Fibroblast of villous mesenchyme (primary cell): Measurements from ENCODE around the gene GDF2. TPM values are rescaled to one million over a fixed set of nuclear protein-coding genes. Genes with fewer than 3 reads are reported as not detected.

ENCODE experiments used
- DNase-seq: peaks from one replicate; pipeline ENCODE4 v3.0.0-alpha.2; 2010; ENCODE audit warnings: low read depth
- H3K4me3 ChIP-seq: 2 replicates; pipeline ENCODE4 v1.5.1; 2011; ENCODE audit warnings: low read depth, mild to moderate bottlenecking, low read length
- total RNA-seq: library from RNA; depleted of rRNA; stranded (reverse); fragments of >200 nt; gene quantifications from 2 replicates; pipeline ENCODE4 v1.2.3, GENCODE V29; 2012
- TF ChIP-seq, protein P1 (sequence below): IDR thresholded peaks from 2 replicates; pipeline ENCODE4 v1.5.1; 2012; ENCODE audit warnings: low read depth, mild to moderate bottlenecking, low read length; ENCODE audit not compliant: insufficient read depth

The GDF2 gene
- total RNA-seq, 1 donor: not detected

DNA sequence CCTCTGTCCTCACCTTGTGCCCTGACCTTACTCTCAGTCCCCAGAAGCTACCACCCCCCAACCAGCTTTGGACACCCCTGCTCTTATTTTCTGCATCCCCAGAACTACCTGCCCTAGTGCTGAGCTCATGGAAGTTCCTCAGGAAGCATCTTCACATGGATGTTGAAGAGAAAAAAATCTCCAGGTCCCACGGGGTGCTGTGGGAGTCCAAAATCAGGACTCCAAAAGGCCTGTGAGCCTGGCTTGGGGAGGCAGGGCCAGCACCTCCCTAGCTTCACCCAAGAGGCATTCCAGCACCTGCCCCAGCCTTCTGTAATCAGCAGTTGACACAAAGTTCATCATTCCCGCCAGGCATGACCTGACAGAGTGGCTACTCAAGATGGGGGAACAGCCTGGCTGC is 43.0 kb upstream of the GDF2 start:
- TF ChIP-seq, protein P1, sequence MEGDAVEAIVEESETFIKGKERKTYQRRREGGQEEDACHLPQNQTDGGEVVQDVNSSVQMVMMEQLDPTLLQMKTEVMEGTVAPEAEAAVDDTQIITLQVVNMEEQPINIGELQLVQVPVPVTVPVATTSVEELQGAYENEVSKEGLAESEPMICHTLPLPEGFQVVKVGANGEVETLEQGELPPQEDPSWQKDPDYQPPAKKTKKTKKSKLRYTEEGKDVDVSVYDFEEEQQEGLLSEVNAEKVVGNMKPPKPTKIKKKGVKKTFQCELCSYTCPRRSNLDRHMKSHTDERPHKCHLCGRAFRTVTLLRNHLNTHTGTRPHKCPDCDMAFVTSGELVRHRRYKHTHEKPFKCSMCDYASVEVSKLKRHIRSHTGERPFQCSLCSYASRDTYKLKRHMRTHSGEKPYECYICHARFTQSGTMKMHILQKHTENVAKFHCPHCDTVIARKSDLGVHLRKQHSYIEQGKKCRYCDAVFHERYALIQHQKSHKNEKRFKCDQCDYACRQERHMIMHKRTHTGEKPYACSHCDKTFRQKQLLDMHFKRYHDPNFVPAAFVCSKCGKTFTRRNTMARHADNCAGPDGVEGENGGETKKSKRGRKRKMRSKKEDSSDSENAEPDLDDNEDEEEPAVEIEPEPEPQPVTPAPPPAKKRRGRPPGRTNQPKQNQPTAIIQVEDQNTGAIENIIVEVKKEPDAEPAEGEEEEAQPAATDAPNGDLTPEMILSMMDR: no peak
- no peak overlapping the region for H3K4me3 ChIP-seq
- no peak for DNase-seq

DNA sequence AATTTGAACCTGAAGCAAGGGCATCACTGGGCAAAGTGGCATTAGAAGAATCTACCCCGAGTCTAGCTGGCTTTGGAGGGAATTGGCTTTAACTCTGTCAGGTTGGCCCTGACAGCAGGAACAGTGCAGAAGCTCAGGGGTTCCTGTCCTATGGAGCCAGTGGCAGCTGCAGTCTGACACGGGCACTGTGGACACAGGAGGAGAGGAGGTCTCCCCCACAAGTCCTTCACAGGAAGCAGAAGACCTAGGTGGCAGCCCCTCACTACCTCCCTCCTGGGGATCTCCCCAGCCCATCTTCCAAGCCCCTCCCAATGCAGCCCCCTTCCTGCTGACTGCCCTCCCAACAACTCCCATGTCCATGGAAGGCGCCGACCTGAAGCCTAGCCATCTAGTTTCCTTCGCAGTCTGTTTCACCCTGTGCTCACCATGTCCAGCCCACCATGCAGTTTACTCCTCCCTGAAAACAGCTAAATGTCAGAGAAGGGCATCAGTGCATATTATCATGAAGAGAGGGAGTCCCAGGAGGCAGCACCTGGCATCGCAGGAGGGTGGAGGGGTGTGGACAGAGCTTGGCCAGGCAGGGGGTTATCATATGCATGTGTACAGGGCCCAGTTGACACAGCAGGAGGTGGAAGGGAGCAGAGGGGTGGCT is 40.1 kb upstream of the GDF2 start:
- no peak overlapping the region for H3K4me3 ChIP-seq
- TF ChIP-seq, protein P1: no peak
- no peak for DNase-seq

DNA sequence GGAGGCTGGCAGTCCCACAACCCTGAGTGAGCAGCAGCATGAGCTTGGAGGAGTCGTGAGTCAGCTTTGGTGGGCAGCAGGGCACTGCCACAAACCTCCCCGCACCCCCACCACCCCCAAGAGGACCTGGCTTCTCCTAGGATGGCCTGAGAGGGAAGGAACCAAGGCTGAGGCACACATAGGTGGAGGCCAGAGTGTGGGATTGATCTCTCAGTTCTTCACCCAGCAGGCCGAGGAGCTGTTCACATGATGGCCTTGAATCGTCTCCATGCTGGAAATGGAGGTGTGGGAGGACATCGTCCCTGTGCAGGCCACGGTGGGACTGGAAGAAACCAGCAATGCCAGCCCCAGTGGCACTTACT is 39.6 kb upstream of the GDF2 start:
- DNase-seq: no peak
- H3K4me3 ChIP-seq: no peak overlapping the region
- TF ChIP-seq, protein P1: no peak

DNA sequence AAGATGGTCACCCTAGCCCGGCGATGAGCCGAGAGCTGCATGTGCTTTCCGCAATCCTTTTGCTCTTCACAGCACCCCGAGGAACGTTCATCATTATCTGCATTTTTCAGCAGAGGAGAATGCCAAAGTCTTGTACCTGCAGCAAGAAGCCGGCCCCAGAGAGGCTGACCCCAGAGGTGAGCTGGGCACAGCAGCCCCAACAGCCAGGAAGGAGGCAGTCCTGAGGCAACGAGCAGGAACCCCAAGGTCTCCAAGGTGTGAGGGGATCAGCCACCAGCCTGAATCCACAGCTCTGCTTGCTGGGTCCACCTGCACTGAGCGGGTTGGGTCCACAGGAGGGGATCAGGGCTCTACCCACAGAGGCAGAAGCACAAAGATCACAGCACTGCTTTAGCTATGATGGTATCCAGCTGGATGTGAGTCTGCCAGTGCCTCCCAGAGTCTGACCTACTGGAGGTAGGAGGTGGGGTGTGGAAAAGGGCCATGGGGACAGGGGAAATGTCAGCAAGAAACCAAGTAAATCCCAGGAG is 39.1 kb upstream of the GDF2 start:
- no peak for DNase-seq
- TF ChIP-seq, protein P1: no peak
- H3K4me3 ChIP-seq: no peak overlapping the region

DNA sequence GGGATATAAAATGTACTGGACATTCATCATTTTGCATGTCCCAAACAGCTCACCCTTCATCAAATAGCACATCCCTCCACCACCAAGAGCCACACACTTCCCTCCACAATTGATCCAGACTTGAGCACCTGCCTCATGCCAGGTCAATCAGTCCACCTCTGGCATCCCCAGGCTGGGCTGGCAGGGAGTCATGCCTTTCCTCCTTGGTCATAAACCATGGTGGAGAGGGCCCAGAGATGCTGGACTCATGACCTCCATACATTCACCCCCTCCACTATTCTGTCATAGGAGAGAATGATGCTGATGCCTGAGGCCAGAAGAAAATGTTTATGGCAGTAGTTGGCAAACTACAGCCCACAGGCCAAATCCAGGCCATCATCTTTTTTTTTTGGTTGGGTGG is 38.4 kb upstream of the GDF2 start:
- no peak for DNase-seq
- H3K4me3 ChIP-seq: no peak overlapping the region
- TF ChIP-seq, protein P1: no peak

DNA sequence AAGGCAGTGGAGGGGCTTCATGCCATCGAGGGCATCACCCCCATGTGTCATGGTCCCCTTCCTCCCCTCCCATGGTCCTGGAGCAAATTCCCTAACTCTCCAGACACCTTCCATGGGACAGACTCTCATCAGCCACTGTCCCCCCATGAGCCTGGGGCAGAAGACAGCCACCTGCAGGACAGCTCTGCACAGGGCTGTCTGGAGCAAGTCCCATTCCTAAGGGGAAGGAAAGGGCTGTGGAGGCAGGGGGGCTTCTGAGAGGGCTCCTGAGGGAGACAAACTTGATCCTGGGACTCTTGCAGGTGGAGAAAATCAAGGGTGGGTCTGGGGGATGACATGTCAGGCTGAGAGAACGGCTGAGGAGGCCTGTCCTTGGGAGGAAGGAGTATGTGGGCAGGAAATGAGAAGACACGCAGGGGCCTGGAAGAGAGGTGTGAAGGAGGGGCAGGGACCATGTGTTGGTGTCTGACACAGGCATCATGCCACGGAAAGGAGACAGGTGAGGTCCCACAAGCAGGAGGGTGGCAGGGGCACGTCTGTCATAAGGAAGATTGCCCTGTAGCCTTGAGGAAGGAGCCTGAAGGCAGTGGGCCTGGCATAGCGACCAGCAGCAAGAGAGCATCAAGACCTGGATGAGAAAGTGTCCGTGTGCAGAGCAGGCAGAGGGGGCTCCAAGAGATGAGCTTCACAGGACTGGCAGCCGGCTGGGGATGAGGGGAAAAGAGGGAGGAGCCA is 36.7 kb upstream of the GDF2 start:
- H3K4me3 ChIP-seq: no peak overlapping the region
- DNase-seq: no peak
- TF ChIP-seq, protein P1: no peak

DNA sequence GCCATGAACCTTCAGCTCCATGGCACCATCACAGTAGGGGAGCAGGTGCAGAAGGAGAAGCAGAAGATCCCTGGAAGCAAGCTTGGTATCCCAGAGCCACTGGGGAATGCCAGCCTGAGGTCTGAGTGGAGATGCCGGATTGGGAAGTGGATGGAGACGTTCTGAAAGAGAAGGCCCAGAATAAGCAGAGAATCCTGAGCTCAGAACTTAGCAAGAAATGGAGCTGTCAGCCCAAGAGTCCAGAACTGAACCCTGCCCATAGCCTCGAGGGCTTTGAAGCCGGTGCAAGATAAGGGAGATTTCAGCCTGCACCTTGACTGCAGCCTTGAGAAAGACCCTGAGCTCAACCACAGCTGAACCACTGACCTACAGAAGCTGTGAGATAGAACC is 36.1 kb upstream of the GDF2 start:
- TF ChIP-seq, protein P1: no peak
- H3K4me3 ChIP-seq: no peak overlapping the region
- DNase-seq: no peak
